GM21576 (cell line): ENCODE data around the gene SOD3.

ENCODE experiments used
- ATAC-seq: cut with Tn5 transposase; IDR thresholded peaks from one replicate; pipeline ENCODE4 v1.9.1; 2021; ENCODE audit warnings: mild to moderate bottlenecking, moderate library complexity; ENCODE audit not compliant: unreplicated experiment

SOD3 gene

DNA sequence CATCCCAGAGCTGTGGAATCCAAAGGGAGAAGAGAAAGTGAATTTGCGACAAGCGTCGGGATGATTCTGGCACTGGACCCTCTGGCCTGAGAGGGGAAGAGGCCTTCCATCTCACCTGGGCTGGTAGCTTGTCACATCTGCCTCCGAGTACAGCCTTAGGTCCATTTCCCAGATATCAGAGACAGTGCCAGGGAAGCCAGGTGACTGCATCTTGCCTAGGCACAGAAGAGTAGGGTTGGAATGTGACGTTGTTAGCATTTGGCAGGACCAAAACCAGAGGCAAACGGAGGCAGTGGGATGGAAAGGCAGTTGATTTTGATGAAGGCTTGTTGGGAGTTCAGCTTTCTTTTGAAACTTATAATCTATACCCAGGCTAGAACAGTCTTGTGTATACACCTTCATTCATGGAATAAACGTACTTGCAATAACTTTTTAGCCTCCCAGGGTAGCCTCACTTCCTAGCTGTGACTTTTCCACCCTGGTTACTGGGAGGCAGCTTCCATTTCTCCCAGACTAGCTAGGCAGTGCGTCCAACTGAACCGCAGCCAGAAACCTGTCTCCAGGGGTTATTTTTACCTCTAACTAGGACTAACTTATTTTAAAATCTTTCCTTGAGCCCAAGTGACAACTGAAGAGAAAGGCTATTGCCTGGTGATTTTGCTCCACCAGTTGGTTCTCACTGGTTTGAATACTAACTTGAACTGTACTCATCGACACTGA lies 5.9 kb downstream of the SOD3 start:
- no peak for ATAC-seq

DNA sequence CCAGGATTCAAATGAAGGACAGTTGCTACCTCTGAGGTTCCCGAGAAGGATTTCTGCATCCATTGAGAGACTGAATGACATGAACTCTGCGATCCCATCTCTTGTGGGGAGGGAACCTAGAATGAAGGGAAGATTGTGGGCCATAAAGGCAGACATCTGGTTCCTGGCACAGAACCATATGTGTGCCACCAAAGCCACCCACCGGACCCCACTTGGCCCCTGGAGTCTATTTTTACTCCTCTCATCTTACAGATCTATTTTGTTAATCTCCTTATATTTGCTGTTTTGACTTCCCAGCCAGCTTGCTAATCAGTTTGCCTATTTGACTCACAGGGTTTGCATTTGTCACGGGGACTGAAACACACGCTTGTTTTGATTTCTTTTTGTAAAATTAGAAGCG lies 7.3 kb downstream of the SOD3 start:
- ATAC-seq = no peak

DNA sequence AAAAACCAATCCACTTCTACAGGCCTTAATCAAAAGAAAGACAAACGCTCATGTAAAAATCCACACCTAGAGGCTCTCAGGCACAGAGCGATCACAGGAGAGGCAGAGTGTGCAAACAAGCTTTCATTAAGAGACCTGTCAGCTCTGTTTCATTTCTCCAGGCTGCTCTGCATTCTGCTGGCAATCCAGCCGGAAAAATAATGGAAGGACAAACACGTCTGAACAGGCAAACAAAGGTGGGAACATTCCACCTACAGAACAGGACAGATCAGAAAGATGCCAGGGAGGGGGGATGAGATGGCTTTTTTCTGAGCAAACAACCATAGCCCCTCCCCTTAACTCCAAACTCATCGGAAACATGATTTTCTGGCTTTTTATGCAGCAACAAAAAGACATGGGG lies 9.7 kb downstream of the SOD3 start:
- no peak for ATAC-seq

DNA sequence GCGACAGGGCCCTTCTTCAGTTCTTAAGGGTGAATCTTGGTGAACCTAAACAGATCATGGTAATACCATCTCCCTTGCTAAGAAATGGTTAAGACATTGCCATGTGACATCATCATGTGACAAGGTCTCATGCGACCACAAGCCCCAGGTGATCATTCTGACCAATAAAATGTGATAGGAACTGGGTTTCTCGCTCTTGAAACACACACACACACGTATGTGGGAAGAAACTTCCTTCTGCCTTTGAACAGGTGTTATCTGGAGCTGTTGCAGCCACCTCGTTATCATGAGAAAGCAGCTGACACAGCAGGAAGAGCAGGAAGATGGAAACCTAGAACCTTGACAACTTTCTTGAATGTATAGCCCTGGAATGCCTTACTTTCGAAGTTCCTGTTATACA lies 10.2 kb downstream of the SOD3 start:
- no peak for ATAC-seq

DNA sequence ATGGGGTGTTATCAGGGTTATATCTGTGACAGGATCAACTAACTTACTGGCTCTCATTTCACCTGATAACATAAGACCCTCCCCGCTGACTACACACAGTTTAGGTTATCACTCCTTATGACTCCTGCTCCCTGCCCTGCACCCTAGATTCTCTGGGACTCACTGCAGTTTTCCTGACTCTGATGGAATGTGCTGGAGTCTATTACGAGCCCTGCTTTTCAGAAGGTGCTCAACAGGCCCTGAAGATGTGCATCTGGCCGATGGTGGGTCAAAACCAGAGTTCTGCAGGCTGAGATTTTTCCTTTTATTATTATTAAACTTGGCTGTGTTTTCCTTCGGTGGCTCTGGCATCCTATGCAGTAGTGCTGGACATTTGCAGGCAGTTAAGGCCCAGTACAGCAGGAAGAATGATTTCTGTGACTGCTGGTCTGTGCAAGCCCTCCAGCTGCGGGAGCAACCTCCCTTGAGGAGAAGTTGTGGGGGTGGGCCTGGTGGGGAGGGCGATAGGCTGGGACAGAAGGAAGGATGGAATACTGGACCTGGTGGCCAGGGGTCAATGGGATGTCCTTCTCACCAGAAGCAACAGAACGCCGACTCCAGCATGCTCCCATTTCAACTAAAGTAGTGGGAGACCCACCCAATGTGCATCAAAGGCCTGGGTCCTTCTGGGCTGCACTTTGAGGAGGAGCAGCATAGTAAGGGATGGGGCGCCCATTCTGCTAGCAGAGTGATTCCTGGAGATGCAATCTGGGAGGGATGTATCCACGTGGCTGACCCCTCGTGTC lies 11.0 kb downstream of the SOD3 start:
- no peak for ATAC-seq

- no peak for ATAC-seq
Observed at GRCh38 chr4:24807611-24808010, 12.2 kb downstream of the SOD3 start.

GRCh38 chr4:24808261-24808660 lies 12.9 kb downstream of the SOD3 start:
- no peak for ATAC-seq

- ATAC-seq = no peak
Observed at GRCh38 chr4:24808955-24809354, 13.6 kb downstream of the SOD3 start.

DNA sequence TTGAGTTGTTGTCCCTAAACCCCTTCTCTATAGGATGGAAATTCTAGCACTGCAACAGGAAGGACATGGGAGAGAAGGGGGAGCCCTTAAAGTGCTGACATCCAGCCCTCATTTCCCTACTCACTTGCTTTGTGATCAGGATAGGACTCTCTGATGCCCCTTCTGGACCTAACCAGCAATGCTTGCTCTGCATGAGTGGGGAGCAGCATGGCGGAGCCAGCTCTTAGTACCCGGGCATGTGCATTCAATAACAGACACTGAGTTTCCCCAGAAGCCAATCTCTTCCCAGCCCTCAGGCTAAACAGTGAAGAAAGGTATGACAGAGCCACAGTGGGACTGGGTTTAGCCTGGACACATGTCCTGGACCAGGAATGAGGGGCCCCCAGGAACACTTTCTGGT lies 14.0 kb downstream of the SOD3 start:
- ATAC-seq = no peak

DNA sequence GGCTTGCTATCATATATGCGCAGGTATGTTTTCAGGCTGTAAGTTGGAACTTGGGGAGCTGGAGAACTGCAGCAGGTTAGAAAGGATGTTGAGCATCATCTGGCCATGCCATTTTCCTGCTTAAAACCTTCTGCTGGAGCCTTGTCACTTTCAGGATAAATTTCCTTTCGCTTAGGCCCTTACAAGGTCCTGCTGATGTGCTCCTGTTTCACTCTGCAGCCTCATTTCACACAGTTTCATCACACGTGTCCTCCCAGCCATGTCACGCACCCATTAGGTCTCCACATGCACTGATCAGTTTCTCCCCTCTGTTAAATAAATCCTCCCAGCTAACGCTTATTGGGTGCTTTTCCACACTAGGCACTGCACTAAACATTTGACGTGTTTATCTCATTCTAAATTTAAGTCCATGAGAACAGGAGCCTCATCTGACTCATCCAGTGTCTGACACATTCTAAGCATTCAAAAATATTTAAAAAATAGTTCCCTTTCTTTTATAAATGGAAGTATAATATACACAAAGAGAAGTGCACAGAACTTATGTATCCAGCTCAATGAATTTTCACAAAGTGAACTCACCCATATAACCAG lies 14.5 kb downstream of the SOD3 start:
- no peak for ATAC-seq

- ATAC-seq = no peak
Observed at GRCh38 chr4:24810871-24811631, 15.7 kb downstream of the SOD3 start.

DNA sequence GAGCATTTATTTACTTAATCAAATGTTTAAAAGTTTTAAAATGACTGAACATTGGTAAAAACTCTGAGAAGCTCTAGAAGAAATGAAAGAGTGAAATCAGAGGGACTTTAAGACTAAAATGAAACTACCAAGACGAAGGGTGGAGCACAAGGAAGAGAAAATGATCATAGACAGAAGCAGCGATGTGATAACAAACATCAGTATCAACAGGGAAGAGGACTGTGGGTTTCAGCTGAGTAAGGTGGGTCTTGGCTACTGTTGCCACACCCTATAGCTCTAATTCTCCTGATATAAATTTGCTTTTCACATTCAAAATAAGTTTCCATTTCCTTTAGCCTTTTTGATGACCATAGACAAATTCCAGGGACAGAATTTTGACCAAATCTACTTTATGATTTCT lies 18.4 kb downstream of the SOD3 start:
- no peak for ATAC-seq

- ATAC-seq = no peak
Observed at GRCh38 chr4:24816797-24817196, 21.4 kb downstream of the SOD3 start.

- no peak for ATAC-seq
Observed at GRCh38 chr4:24820541-24820940, 25.2 kb downstream of the SOD3 start.

GRCh38 chr4:24824720-24825119 lies 29.3 kb downstream of the SOD3 start:
- no peak for ATAC-seq

DNA sequence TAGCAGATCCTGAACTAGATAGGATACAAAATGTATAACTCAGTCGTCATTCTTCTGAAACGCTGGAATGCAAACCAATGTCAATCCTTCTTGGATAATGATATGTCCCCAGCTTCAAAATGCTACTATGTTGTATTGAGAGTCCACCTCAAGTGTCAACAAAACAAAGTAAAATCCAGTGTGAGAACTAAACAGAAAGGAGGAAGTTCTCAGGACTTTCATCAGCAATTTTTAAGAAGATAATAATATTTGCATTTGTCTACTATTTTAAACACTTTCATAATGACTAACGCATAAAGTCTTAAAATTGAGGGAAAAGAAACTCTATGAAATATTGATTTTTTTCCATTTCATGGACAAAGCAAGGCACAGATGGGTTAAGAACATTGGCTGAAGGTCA lies 36.3 kb downstream of the SOD3 start:
- ATAC-seq = peak; percentile 77

- no peak for ATAC-seq
Observed at GRCh38 chr4:24835696-24836095, 40.3 kb downstream of the SOD3 start.

DNA sequence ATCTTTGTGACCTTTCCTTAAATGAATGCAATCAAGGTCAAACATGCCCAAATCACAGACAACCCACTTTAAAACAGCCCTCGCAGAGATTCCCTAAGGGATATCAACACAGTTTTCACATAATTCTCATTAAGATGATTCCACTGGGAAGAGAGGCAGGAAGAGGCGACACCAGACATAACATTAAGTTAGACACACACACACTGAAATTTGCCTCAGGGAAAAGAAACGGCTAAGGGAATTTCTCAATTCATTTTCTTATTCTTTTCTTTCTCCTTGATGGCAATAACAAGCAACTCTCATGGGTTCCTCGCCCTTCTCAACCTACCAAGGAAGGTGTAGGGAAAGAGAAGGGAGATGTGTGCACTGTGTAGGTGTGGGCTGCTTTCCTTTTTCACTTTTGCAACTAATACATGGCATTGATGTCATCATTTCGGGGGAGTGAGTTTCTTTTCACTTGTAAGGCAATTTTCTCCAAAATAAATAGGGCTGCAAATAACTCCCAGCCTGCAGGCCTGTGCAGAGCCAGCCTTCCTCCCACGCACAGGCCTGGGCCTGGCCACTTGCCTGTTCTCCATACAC lies 41.4 kb downstream of the SOD3 start:
- ATAC-seq = no peak

DNA sequence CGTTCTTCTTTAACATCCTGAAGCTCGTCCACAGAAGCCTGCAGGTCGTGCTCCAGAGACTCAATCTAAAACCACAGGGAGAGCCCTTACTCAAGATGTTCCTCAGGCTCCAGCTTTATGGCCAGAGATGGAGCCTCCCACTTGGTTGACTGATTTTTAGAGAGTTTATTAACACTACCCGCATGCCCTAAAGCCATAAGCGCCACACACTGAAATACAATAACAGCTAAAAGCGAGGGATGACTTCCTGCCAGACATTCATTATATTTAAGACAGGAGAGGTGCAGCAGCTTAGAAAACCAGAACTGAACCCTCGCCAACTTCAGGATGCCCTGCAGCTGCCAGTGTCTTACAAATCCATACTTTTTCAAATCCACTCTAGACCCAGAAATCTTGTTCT lies 42.0 kb downstream of the SOD3 start:
- no peak for ATAC-seq

GRCh38 chr4:24837781-24838180 lies 42.4 kb downstream of the SOD3 start:
- no peak for ATAC-seq

DNA sequence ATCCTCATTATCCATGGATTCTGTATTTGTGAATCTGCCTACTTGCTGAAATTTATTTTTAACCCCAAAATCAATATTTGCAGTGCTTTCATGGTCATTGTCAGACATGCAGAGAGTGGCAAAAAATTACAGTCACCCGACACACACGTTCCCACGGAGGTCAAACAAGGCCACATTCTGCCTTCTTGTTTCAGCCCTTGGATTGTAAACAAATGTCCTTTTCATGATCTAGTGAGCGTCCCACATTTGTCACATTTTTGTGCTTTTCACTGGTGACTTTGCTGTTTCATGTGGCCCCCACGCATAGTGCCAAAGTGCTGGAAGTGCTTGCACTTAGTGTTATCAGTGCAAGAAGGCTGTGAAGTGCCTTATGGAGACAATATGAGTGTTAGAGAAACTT lies 45.0 kb downstream of the SOD3 start:
- ATAC-seq = no peak
